ENCODE results near the gene HMCN2.
A peak's percentile ranks its signal among the peaks of the same experiment; 100 is the strongest.

HMCN2 gene

GRCh38 chr9:130458804-130459067 is 193.2 kb downstream of the HMCN2 start:
- no peak for TF ChIP-seq CTCF (conservative IDR thresholded peaks at IDR 0.05; ENCODE audit: control insufficient read depth, insufficient read depth, low read depth, low read length)
- no peak overlapping the region for H3K4me3 ChIP-seq (ENCODE audit: control insufficient read depth, low read depth, low read length)
- DNase-seq (ENCODE audit: low read depth): no peak

GRCh38 chr9:130459151-130459550 is 193.6 kb downstream of the HMCN2 start:
- no peak for TF ChIP-seq CTCF (conservative IDR thresholded peaks at IDR 0.05; ENCODE audit: control insufficient read depth, insufficient read depth, low read depth, low read length)
- DNase-seq (ENCODE audit: low read depth): no peak
- no peak overlapping the region for H3K4me3 ChIP-seq (ENCODE audit: control insufficient read depth, low read depth, low read length)

- TF ChIP-seq CTCF (conservative IDR thresholded peaks at IDR 0.05; ENCODE audit: control insufficient read depth, insufficient read depth, low read depth, low read length): no peak
- H3K4me3 ChIP-seq (ENCODE audit: control insufficient read depth, low read depth, low read length): no peak overlapping the region
Measured at GRCh38 chr9:130459941-130460669, 194.5 kb downstream of the HMCN2 start.

GRCh38 chr9:130461218-130461630 is 195.7 kb downstream of the HMCN2 start:
- DNase-seq (ENCODE audit: low read depth): peak; percentile 23
- no peak overlapping the region for H3K4me3 ChIP-seq (ENCODE audit: control insufficient read depth, low read depth, low read length)
- TF ChIP-seq CTCF (conservative IDR thresholded peaks at IDR 0.05; ENCODE audit: control insufficient read depth, insufficient read depth, low read depth, low read length): peak; percentile 69

More at GRCh38 chr9:130459941-130460669, 194.5 kb downstream of the HMCN2 start:
- no peak for DNase-seq (ENCODE audit: low read depth)

GRCh38 chr9:130461731-130462130 is 196.2 kb downstream of the HMCN2 start:
- H3K4me3 ChIP-seq (ENCODE audit: control insufficient read depth, low read depth, low read length): no peak overlapping the region
- no peak for TF ChIP-seq CTCF (conservative IDR thresholded peaks at IDR 0.05; ENCODE audit: control insufficient read depth, insufficient read depth, low read depth, low read length)
- DNase-seq (ENCODE audit: low read depth): no peak

- no peak for DNase-seq (ENCODE audit: low read depth)
- no peak for TF ChIP-seq CTCF (conservative IDR thresholded peaks at IDR 0.05; ENCODE audit: control insufficient read depth, insufficient read depth, low read depth, low read length)
Measured at GRCh38 chr9:130462685-130463540, 197.4 kb downstream of the HMCN2 start.

More at GRCh38 chr9:130462685-130463540, 197.4 kb downstream of the HMCN2 start:
- no peak overlapping the region for H3K4me3 ChIP-seq (ENCODE audit: control insufficient read depth, low read depth, low read length)

All from fibroblast of mammary gland (primary cell).